Left lobe of liver (tissue), 2 donors: ENCODE measurements around the gene HCN4. TPM values are rescaled to one million over a fixed set of nuclear protein-coding genes. Genes with fewer than 3 reads are reported as not detected.
"Not testable (repeated sequence)": the region's sequence is repeated elsewhere in the genome, so short reads cannot be mapped to it uniquely, and the experiment has no call there.

Source experiments
- ATAC-seq: fragments of 200-7000 bp; cut with Tn5 transposase; one replicate; pipeline ENCODE4 v1.9.1; 2020; ENCODE audit warnings: mild to moderate bottlenecking, moderate library complexity
- DNase-seq: peaks from one replicate; pipeline ENCODE4 v3.0.0-alpha.2; 2020; ENCODE audit warnings: low spot score
- total RNA-seq: library from RNA; stranded (reverse); gene quantifications from one replicate; pipeline ENCODE4 v1.2.1, GENCODE V29; 2021
- donor health status: DM: no; HTN: no; CAD: no; lungs with moderate emphysema.
- donor health status: DM: no; HTN: yes; CAD: no.

HCN4 gene
- total RNA-seq, 1 donor from 2014 or later: not detected

GRCh38 chr15:73300286-73300685 is 68.5 kb downstream of the HCN4 start:
- not testable (repeated sequence) for DNase-seq, ATAC-seq

- ATAC-seq: no peak
- DNase-seq: no peak
These were observed 70.1 kb downstream of the HCN4 start for GRCh38 chr15:73298522-73299245.

- DNase-seq (no peak), ATAC-seq (no peak)
These were observed 72.0 kb downstream of the HCN4 start for GRCh38 chr15:73296609-73297353.

- DNase-seq (no peak), ATAC-seq (no peak)
These were observed 73.0 kb downstream of the HCN4 start for GRCh38 chr15:73295630-73296286.

GRCh38 chr15:73293773-73294172 is 75.0 kb downstream of the HCN4 start:
- no peak for DNase-seq
- ATAC-seq: peak; percentile 97

GRCh38 chr15:73291441-73291840 is 77.3 kb downstream of the HCN4 start:
- ATAC-seq (no peak), DNase-seq (no peak)

GRCh38 chr15:73287019-73287418 is 81.7 kb downstream of the HCN4 start:
- ATAC-seq (no peak), DNase-seq (no peak)

- no peak for DNase-seq
- no peak for ATAC-seq
These were observed 82.4 kb downstream of the HCN4 start for GRCh38 chr15:73286311-73286710.

- DNase-seq (no peak), ATAC-seq (no peak)
These were observed 84.6 kb downstream of the HCN4 start for GRCh38 chr15:73284090-73284716.

GRCh38 chr15:73283366-73283962 is 85.3 kb downstream of the HCN4 start:
- DNase-seq: no peak
- ATAC-seq: no peak

- DNase-seq (no peak), ATAC-seq (no peak)
These were observed 86.0 kb downstream of the HCN4 start for GRCh38 chr15:73282567-73283365.

GRCh38 chr15:73275862-73276261 is 92.9 kb downstream of the HCN4 start:
- ATAC-seq: no peak

GRCh38 chr15:73273181-73274002 is 95.4 kb downstream of the HCN4 start:
- DNase-seq (no peak), ATAC-seq (peak; percentile 98)

More at GRCh38 chr15:73275862-73276261, 92.9 kb downstream of the HCN4 start:
- DNase-seq: no peak

GRCh38 chr15:73270366-73271097 is 98.2 kb downstream of the HCN4 start:
- no peak for ATAC-seq
- DNase-seq: no peak
